ENCODE data around the gene AGXT.

Gene AGXT

GRCh38 chr2:240912878-240913809, 44.5 kb downstream of the AGXT start:
- TF ChIP-seq CTCF (IDR thresholded peaks at IDR 0.05; ENCODE audit: low read depth, low read length), result no peak
- DNase-seq (ENCODE audit: extremely low read depth, low read depth), result no peak

GRCh38 chr2:240913810-240914644, 45.4 kb downstream of the AGXT start:
- peak; percentile 63 for DNase-seq (ENCODE audit: extremely low read depth, low read depth)
- TF ChIP-seq CTCF (IDR thresholded peaks at IDR 0.05; ENCODE audit: low read depth, low read length), result peak; percentile 97

GRCh38 chr2:240914645-240915525, 46.3 kb downstream of the AGXT start:
- no peak for TF ChIP-seq CTCF (IDR thresholded peaks at IDR 0.05; ENCODE audit: low read depth, low read length)
- DNase-seq (ENCODE audit: extremely low read depth, low read depth), result no peak

DNA sequence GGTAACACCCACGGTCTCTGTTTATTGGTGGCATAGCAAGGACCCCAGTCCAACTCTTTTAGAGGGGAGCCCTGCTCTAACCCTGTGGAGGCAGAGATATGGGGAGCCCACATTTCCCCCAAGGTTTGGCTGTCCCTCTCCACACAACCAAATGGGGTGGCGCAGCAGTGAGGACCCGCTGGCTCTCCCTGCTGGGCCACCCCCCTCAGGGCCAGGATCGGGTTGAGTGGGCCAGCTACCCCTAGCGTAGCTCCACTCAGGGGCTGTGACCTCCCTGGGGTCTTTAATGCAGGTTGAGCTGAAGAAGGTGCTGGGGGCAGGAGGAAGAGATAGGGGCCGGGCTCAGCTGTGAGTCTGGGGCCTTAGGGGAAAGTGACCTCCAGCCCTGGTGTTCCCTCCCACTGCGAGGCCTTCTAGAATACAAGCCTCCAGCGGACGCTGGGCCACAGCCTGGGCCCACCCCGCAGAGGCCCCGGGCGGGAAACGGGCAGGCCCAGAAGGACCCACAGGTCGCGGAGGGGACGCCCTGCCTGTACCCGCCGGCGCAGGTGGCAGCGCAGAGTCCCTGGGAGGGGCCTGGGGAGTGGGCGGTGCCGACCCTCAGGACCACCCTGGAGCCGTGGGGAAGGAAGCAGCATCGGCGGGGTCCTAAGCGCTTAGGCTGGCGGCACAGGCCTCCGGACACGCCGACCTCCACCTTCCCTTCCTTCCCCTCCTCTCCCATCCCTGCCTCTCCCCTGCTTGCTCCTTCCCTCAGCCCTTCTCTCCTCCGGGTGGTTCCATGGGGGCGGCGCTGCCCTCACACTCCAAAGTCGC, 47.1 kb downstream of the AGXT start:
- TF ChIP-seq CTCF (IDR thresholded peaks at IDR 0.05; ENCODE audit: low read depth, low read length), result no peak
- no peak for DNase-seq (ENCODE audit: extremely low read depth, low read depth)

- DNase-seq (ENCODE audit: extremely low read depth, low read depth), result peak; percentile 84
Observed at GRCh38 chr2:240916571-240917008, 48.0 kb downstream of the AGXT start.

More at GRCh38 chr2:240916571-240917008, 48.0 kb downstream of the AGXT start:
- TF ChIP-seq CTCF (IDR thresholded peaks at IDR 0.05; ENCODE audit: low read depth, low read length), result no peak
